Endothelial cell of umbilical vein (primary cell): ENCODE results near the gene ST8SIA2. TPM values are rescaled to one million over a fixed set of nuclear protein-coding genes. Genes with fewer than 3 reads are reported as not detected.
A peak's percentile ranks its signal among the peaks of the same experiment; 100 is the strongest.

Experiments used
- BruUV-seq: library from RNA; stranded (reverse); fragments of 400-500 nt; replicated peaks from 2 replicates; lab custom pipeline; 2021; lab: Mats Ljungman, UMichigan
- CTCF ChIA-PET: fragments of 300-600, 350-600 bp; sonication (Branson Sonifier 250); formaldehyde crosslinking; loops from one replicate; lab custom pipeline; 2021; ENCODE audit warnings: antibody characterized with exemption, inconsistent platforms; lab: Charles Lee
- POLR2A ChIA-PET: fragments of 300-600, 350-600 bp; sonication (Branson Sonifier 250); formaldehyde crosslinking; loops from one replicate; lab custom pipeline; 2021; ENCODE audit warnings: antibody characterized with exemption, inconsistent platforms; lab: Charles Lee
- DNase-seq: peaks from one replicate; pipeline ENCODE4 v3.0.0-alpha.2; 2011; ENCODE audit warnings: low read depth, low spot score
- FAIRE-seq: peaks from 2 replicates; lab custom pipeline; 2011; peaks lifted over from hg19 to GRCh38; lab: Jason Lieb, UNC
- H2AFZ ChIP-seq: 2 replicates; pipeline ENCODE4 v1.6.0; 2012; ENCODE audit warnings: low read depth, low read length, control low read depth, inconsistent platforms
- H3K27ac ChIP-seq: 2 replicates; pipeline ENCODE4 v1.5.1; 2011; ENCODE audit warnings: low read depth, mild to moderate bottlenecking, control low read depth, low read length, moderate library complexity; ENCODE audit not compliant: insufficient read depth
- H3K27me3 ChIP-seq, 2 experiments: 2 replicates each; pipeline versions ENCODE4 v1.6.0 to v1.6.1; 2011; ENCODE audit warnings: low read length in 2 of 2, mixed read lengths in 1 of 2; ENCODE audit not compliant: control insufficient read depth in 2 of 2, insufficient read depth in 2 of 2
- H3K36me3 ChIP-seq, 2 experiments: 2 replicates in 1 of 2; 3 replicates in 1 of 2; pipeline ENCODE4 v1.5.1; 2011; ENCODE audit warnings: low read length in 2 of 2, mild to moderate bottlenecking in 1 of 2, moderate library complexity in 1 of 2; ENCODE audit not compliant: control insufficient read depth in 2 of 2, insufficient read depth in 2 of 2; ENCODE audit errors: extremely low read depth in 1 of 2
- H3K4me1 ChIP-seq: 3 replicates; pipeline ENCODE4 v1.5.1; 2011; ENCODE audit warnings: mild to moderate bottlenecking, low read length; ENCODE audit not compliant: control insufficient read depth, insufficient read depth; ENCODE audit errors: extremely low read depth
- H3K4me2 ChIP-seq: 2 replicates; pipeline ENCODE4 v1.6.1; 2011; ENCODE audit warnings: low read length, control low read depth, mixed read lengths; ENCODE audit not compliant: insufficient read depth
- H3K4me3 ChIP-seq, 3 experiments: fragments of 200-600 bp in 1 of 3; sonication (generic), shearing (Covaris generic) in 1 of 3; replicated peaks in 1 of 3; 2 replicates each; pipeline ENCODE4 v1.5.1; 2011 to 2016; ENCODE audit warnings: control low read depth in 3 of 3, low read length in 3 of 3, mild to moderate bottlenecking in 2 of 3, inconsistent platforms in 1 of 3, low read depth in 1 of 3, moderate library complexity in 1 of 3; ENCODE audit not compliant: insufficient read depth in 1 of 3
- H3K79me2 ChIP-seq: 2 replicates; pipeline ENCODE4 v1.6.0; 2012; ENCODE audit warnings: low read length, inconsistent platforms; ENCODE audit not compliant: control insufficient read depth, insufficient read depth
- H3K9ac ChIP-seq: replicated peaks from 2 replicates; pipeline ENCODE3; 2011; ENCODE audit warnings: low read length, control low read depth; ENCODE audit not compliant: insufficient read depth; ENCODE audit errors: extremely low read depth
- H3K9me1 ChIP-seq: replicated peaks from 3 replicates; pipeline ENCODE4 v1.6.0; 2011; ENCODE audit warnings: mild to moderate bottlenecking, low read length; ENCODE audit not compliant: control insufficient read depth, insufficient read depth; ENCODE audit errors: extremely low read depth
- H3K9me3 ChIP-seq: replicated peaks from 2 replicates; pipeline ENCODE4 v1.5.1; 2012; ENCODE audit warnings: low read length, inconsistent platforms; ENCODE audit not compliant: control insufficient read depth, insufficient read depth
- H4K20me1 ChIP-seq: replicated peaks from 2 replicates; pipeline ENCODE3; 2011; ENCODE audit warnings: mild to moderate bottlenecking, low read length; ENCODE audit not compliant: control insufficient read depth, insufficient read depth; ENCODE audit errors: extremely low read depth
- EZH2 ChIP-seq: IDR thresholded peaks from 2 replicates; pipeline ENCODE4 v1.6.1; 2012; ENCODE audit warnings: borderline replicate concordance, low read depth, mild to moderate bottlenecking, moderate library complexity, low read length, inconsistent platforms; ENCODE audit not compliant: severe bottlenecking
- JUN ChIP-seq: IDR thresholded peaks from 2 replicates; pipeline ENCODE4 v1.6.1; 2011; ENCODE audit warnings: borderline replicate concordance, low read depth; ENCODE audit not compliant: insufficient read length, insufficient read depth
- MYC ChIP-seq: IDR thresholded peaks from one replicate; pipeline ENCODE4 v1.6.1; 2011; ENCODE audit warnings: mild to moderate bottlenecking, low read depth, low read length
- POLR2AphosphoS5 ChIP-seq: IDR thresholded peaks from 2 replicates; pipeline ENCODE4 v1.6.1; 2012; ENCODE audit warnings: low read depth, mild to moderate bottlenecking, control low read depth, low read length, moderate library complexity; ENCODE audit not compliant: insufficient read depth
- dilution Hi-C: fragments of 300-500 bp; cut with MboI; formaldehyde crosslinking; loops from one replicate; pipeline ENCODE4 v1.15.0; 2019; ENCODE audit warnings: low sequenced_read_pairs; ENCODE audit not compliant: extremely low pct_ligation_motif_present
- intact Hi-C: fragments of 100-400 bp; cut with micrococcal nuclease; formaldehyde crosslinking; loops from one replicate; pipeline ENCODE4 v1.10.0; 2022
- polyA plus RNA-seq, 4 experiments: library from polyadenylated mRNA; depleted of rRNA in 3 of 4; stranded (reverse) in 3 of 4; unstranded in 1 of 4; fragments of >200 nt; gene quantifications; 2 replicates each; pipeline versions ENCODE4 v1.2.1 to v1.2.3, GENCODE V29; 2011 to 2012; ENCODE audit warnings: missing spikeins in 1 of 4
- total RNA-seq: library from RNA; stranded (reverse); gene quantifications from 2 replicates; pipeline ENCODE4 v1.2.3, GENCODE V29; 2021
- TF ChIP-seq, protein P1 (sequence below), 2 donors: IDR thresholded peaks; 1 replicate in 1 of 2; 2 replicates in 1 of 2; pipeline ENCODE4 v1.5.1; 2011; ENCODE audit warnings: low read length in 2 of 2, mild to moderate bottlenecking in 2 of 2, moderate library complexity in 2 of 2, control low read depth in 1 of 2, inconsistent platforms in 1 of 2, low read depth in 1 of 2; ENCODE audit not compliant: insufficient read depth in 1 of 2; ENCODE audit errors: extremely low read depth in 1 of 2

Gene ST8SIA2
- total and polyA plus RNA-seq, 2 donors (not counting 3 experiments of a cell fraction or from before 2014, with no cell fraction given), result 0.35 to 0.46 TPM

DNA sequence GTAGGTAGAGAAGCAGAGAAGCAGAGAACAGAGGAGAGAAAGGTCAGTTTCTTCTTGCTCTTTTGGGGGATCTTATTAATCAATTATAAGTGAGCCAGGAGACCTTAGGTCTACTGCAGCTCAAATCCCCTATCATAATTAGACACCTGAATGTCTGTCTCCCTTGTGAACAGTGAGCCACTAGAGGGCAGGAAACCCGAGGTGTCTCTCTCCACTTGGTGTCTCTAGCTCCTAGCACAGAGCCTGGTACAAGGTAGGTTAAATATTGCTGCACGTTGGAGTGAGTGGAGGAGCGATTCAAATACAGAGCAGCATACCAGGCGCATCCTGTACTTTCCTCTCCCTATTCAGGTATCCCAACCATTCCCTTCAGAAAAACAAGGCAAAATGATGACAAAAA is 2.0 kb upstream of the ST8SIA2 start:
- no peak overlapping the region for H3K9ac ChIP-seq
- DNase-seq, result peak; percentile 19
- no peaks in the 10 kb centered on the region for H4K20me1 ChIP-seq
- H3K4me1 ChIP-seq, result peaks cover 2% of the 10 kb centered on the region
- H3K27me3 ChIP-seq, result peaks cover 30 to 43% of the 10 kb centered on the region in 2 experiments
- intact Hi-C loops, result loop anchor here (1.0 kb wide), 1 partner anchor 324 kb away; no protein-coding TSS in a partner anchor
- no peak for TF ChIP-seq EZH2
- TF ChIP-seq MYC, result no peak
- TF ChIP-seq, protein P1, sequence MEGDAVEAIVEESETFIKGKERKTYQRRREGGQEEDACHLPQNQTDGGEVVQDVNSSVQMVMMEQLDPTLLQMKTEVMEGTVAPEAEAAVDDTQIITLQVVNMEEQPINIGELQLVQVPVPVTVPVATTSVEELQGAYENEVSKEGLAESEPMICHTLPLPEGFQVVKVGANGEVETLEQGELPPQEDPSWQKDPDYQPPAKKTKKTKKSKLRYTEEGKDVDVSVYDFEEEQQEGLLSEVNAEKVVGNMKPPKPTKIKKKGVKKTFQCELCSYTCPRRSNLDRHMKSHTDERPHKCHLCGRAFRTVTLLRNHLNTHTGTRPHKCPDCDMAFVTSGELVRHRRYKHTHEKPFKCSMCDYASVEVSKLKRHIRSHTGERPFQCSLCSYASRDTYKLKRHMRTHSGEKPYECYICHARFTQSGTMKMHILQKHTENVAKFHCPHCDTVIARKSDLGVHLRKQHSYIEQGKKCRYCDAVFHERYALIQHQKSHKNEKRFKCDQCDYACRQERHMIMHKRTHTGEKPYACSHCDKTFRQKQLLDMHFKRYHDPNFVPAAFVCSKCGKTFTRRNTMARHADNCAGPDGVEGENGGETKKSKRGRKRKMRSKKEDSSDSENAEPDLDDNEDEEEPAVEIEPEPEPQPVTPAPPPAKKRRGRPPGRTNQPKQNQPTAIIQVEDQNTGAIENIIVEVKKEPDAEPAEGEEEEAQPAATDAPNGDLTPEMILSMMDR (IDR thresholded peaks at IDR 0.05; ENCODE audit: extremely low read depth in 1 of 2, insufficient read depth in 1 of 2, low read depth in 1 of 2, low read length in 2 of 2), result peak; percentile 16 to 38
- H3K4me3 ChIP-seq, result no peak overlapping the region
- no peaks in the 10 kb centered on the region for H3K79me2 ChIP-seq
- H2AFZ ChIP-seq, result no peak overlapping the region
- FAIRE-seq, result no peak
- dilution Hi-C loops, result no loop called here
- H3K27ac ChIP-seq, result no peak overlapping the region
- no TSS peak for BruUV-seq
- H3K36me3 ChIP-seq, result no peaks in the 10 kb centered on the region
- H3K9me1 ChIP-seq, result no peaks in the 10 kb centered on the region
- ChIA-PET CTCF (interaction anchor here (0.6 to 1.8 kb wide), 9 partner anchors 130 to 324 kb away, joined by 3 to 13 read pairs (median 4); no protein-coding TSS in a partner anchor), POLR2A (no interaction called here)
- H3K4me2 ChIP-seq, result no peak overlapping the region
- H3K9me3 ChIP-seq, result no peaks in the 10 kb centered on the region

DNA sequence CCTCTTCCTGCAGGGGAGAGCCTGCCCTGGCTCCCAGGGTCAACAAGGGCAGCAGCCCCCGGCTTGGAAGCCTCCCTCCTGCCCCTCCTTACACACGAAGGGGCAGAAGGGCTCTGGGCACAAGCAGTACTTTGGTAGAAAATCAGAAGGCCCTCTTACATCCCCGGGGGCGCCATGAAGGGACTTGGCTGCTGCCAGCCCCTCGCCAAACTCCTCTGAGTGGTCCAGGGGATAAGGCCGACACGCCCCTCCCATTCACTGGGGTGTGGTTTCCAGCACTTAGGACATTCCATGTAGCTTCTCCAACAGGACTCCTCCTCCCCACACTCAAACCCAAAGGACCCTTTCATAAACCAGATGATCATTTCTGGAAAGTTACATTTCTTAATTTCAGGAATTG is 1.2 kb upstream of the ST8SIA2 start:
- H4K20me1 ChIP-seq, result no peaks in the 10 kb centered on the region
- no peaks in the 10 kb centered on the region for H3K9me1 ChIP-seq
- POLR2A ChIA-PET, result no interaction called here
- no peak overlapping the region for H3K4me2 ChIP-seq
- no peak for FAIRE-seq
- no peak overlapping the region for H3K9ac ChIP-seq
- peaks cover 2% of the 10 kb centered on the region for H3K4me1 ChIP-seq
- H2AFZ ChIP-seq, result no peak overlapping the region
- CTCF ChIA-PET, result interaction anchor here (1.4 to 1.6 kb wide), 2 partner anchors 291 to 322 kb away, joined by 4 to 13 read pairs; no protein-coding TSS in a partner anchor
- no peak overlapping the region for H3K27ac ChIP-seq
- no peak overlapping the region for H3K4me3 ChIP-seq
- TF ChIP-seq MYC, result no peak
- TF ChIP-seq POLR2AphosphoS5, result no peak
- no peak for TF ChIP-seq JUN
- TF ChIP-seq, protein P1 (IDR thresholded peaks at IDR 0.05; ENCODE audit: extremely low read depth in 1 of 2, insufficient read depth in 1 of 2, low read depth in 1 of 2, low read length in 2 of 2), result no peak
- BruUV-seq, result no TSS peak
- H3K36me3 ChIP-seq, result no peaks in the 10 kb centered on the region
- H3K9me3 ChIP-seq, result no peaks in the 10 kb centered on the region
- no peaks in the 10 kb centered on the region for H3K79me2 ChIP-seq
- dilution Hi-C loops, result no loop called here
- DNase-seq, result no peak
- H3K27me3 ChIP-seq, result peaks cover 30 to 43% of the 10 kb centered on the region in 2 experiments
- intact Hi-C loops, result no loop called here
